ENCODE measurements around the gene PANK1.
"Not testable (repeated sequence)": the region's sequence is repeated elsewhere in the genome, so short reads cannot be mapped to it uniquely, and the experiment has no call there.

Gene PANK1

GRCh38 chr10:89566992-89567391 lies 78.0 kb downstream of the PANK1 start:
- DNase-seq (ENCODE audit: low read depth in 3 of 3): no peak

- DNase-seq (ENCODE audit: low read depth in 3 of 3): no peak
Observed at GRCh38 chr10:89566095-89566950, 78.7 kb downstream of the PANK1 start.

GRCh38 chr10:89565180-89565579 lies 79.9 kb downstream of the PANK1 start:
- DNase-seq (ENCODE audit: low read depth in 3 of 3): no peak

DNA sequence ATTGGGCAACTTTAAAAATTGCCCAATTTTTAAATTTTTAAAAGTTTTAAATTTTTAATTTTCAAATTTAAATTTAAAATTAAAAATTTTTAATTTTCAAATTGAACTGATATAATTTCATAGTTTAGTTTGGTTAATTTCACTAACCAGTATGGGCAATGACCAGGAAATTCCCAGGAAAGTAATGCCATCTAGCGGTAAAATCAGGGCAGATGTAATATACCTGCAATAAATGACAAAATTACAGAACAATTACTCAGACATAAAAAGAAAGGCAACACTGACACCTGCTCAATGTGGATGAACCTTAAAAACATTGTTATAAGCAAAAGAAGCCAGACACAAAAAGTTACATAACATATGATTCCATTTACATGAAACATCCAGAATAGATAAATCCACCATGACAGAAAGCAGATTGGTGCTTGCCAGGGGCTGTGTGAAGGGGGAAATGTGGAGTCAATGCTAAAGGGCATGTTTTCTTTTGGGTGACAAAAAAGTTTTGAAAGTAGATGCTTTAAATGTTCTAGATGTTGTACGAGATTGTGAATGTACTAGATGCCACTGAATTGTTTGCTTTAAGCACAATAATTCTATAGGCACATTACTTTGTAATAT lies 81.1 kb downstream of the PANK1 start:
- peak in 1 of 3 experiments; percentile 9 for DNase-seq (ENCODE audit: low read depth in 3 of 3)

GRCh38 chr10:89563311-89563710 lies 81.7 kb downstream of the PANK1 start:
- no peak for DNase-seq (ENCODE audit: low read depth in 3 of 3)

GRCh38 chr10:89556600-89556999 lies 88.4 kb downstream of the PANK1 start:
- no peak for DNase-seq (ENCODE audit: low read depth in 3 of 3)

DNA sequence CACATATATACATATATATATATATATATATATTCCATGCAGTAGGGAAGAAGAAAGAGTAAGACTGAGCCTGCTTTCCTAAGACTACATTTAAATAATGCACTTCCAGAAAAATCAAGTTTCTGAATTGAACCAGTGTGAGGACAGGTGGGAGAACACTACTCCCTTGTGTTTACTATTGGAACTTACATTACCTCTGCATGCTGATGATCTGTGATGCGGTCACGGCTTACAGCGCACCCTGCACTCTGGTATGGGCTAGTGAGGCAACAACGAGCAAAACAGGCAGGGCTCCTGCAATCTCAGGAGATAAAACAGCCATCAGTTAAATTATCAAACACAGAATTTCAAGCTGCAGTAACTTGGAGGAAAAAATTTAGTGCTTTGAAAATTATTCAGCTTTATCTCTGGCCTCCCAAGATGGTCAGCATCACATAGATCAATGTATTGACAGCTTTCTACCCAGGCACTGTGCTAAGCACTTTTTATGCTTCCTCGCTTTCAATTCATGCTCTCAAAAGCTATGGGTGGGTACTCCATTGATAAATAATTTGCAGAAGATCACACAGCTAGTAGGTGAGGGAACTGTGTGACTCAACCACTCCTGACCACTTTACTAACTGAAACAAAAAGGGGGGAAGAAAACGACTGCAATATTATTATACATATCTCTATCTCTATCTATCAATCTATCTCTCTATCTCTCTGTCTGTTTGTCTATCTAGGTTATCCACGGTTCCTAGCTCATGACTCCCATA lies 89.2 kb downstream of the PANK1 start:
- no peak for DNase-seq (ENCODE audit: low read depth in 3 of 3)

GRCh38 chr10:89554433-89554832 lies 90.6 kb downstream of the PANK1 start:
- no peak for DNase-seq (ENCODE audit: low read depth in 3 of 3)

GRCh38 chr10:89553064-89553734 lies 91.8 kb downstream of the PANK1 start:
- DNase-seq (ENCODE audit: low read depth in 3 of 3): no peak

- DNase-seq (ENCODE audit: low read depth in 3 of 3): no peak
Observed at GRCh38 chr10:89552213-89552612, 92.8 kb downstream of the PANK1 start.

DNA sequence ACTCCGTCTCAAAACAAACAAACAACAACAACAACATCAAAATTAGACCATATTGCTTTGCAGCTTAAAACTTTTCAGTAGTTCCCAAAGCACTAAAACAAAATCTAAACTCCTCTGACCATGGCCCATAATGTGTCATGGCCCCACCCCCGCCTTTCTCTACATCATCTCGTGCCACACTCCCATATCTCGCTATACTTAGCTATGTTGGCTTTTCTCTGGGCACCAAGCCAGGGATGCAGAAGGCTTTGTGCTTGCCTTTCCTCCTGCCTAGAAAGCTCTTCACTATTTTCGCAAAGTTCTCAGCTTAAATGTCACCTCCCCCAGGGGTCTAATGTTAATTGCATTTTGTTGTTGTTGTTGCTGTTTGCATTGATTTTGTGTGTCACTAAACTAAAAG lies 94.5 kb downstream of the PANK1 start:
- DNase-seq (ENCODE audit: low read depth in 3 of 3): no peak

DNA sequence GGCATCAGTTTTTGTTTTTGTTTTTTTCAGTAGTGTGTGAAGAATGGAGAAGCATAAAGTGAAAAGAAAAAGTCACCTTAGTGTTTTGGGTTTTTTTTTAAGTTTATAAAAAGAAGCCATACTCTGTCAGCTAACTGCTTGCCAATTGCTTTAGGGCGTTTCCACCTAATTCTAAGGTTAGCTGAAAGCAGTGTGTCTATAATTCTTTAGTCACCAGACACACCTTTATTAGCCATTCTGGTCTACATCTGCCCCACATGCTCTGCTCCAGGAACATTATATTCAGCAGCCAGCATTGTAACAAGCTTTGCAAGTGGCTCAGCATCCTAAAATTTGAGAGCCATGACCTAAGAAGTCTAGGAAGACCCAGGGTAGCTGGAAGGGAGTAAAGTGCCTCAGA lies 95.5 kb downstream of the PANK1 start:
- DNase-seq (ENCODE audit: low read depth in 3 of 3): no peak

DNA sequence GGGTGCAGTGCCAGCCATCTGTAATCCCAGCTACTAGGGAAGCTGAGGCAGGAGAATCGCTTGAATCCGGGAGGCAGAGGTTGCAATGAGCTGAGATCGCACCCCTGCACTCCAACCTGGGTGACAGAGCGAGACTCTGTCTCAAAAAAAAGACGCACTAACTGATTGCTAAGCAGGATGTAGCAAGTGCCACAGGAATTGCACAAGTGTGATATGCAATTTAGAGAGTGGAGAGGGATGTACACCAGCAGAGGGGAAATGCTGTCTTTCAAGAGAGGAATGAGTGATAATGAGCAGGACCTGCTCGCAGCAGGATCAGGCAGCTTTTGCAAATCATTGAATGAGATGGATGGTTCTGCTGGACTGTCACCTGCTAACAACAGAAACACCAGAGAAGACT lies 96.4 kb downstream of the PANK1 start:
- DNase-seq (ENCODE audit: low read depth in 3 of 3): no peak

DNA sequence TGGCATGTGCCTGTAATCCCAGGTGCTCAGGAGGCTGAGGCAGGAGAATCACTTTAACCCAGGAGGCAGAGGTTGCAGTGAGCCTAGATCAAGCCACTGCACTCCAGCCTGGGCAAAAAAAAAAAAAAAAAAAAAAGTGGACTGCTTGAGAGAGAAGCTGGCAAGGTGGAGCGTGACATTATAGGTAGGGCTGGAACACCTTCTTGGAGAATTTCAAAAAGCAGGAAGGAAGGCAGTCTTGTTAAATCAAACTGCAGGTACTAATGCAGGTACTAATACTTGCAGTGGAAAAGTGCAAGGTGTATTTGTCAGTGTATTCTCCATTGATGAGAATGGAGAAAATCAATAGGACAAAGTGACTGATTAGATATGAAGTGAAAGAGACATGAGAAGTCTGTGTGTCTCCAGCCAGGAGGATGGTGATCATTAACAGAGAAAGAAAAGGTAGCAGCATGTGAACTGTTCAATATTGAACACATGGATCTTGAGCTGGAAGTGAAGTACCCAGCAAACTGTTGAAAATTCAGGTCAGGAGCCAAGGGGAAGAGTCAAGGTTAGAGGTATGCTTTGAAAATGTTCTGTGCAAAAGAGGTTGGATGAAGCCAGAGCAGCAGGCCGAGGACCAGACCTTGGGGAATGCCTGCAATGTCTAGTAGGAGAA lies 97.1 kb downstream of the PANK1 start:
- DNase-seq (ENCODE audit: low read depth in 3 of 3): no peak

DNA sequence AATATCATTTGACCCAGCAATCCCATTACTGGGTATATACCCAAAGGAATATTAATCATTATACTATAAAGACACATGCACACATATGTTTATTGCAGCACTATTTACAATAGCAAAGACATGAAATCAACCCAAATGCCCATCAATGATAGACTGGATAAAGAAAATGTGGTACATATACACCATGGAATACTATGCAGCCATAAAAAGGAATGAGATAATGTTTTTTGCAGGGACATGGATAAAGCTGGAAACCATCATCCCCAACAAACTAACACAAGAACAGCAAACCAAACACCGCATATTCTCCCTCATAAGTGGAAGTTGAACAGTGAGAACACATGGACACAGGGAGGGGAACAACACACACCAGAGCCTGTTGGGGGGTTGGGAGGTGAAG lies 98.4 kb downstream of the PANK1 start:
- not testable (repeated sequence) for DNase-seq (ENCODE audit: low read depth in 3 of 3)

GRCh38 chr10:89543841-89544240 lies 101.2 kb downstream of the PANK1 start:
- no peak for DNase-seq (ENCODE audit: low read depth in 3 of 3)

- no peak for DNase-seq (ENCODE audit: low read depth in 3 of 3)
Observed at GRCh38 chr10:89540420-89540949, 104.6 kb downstream of the PANK1 start.

- DNase-seq (ENCODE audit: low read depth in 3 of 3): no peak
Observed at GRCh38 chr10:89537364-89537763, 107.7 kb downstream of the PANK1 start.

DNA sequence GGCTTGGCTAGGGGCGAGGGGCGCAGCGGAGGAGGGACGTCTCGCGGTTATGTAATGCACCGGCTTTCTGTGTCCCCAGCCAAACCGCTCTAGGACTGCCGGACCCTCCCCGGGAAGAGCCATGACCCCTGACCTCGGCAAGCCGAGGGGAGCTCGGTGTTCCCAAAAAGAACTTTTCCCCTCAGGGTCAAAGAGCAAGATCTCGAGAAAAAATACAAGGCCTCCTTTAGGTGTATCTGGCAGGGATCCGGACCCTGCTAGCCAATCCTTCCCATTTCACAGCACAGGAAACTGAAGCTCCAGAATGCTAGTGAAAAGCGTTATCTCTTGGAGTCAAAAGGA lies 109.1 kb downstream of the PANK1 start:
- DNase-seq (ENCODE audit: low read depth in 3 of 3): no peak

- DNase-seq (ENCODE audit: low read depth in 3 of 3): peak in 1 of 3 experiments; percentile 1
Observed at GRCh38 chr10:89535171-89536012, 109.7 kb downstream of the PANK1 start, which contains the start of gene SLC16A12. TSS of gene SLC16A12 (minus strand) at chr10:89535594. CDS start at chr10:89462578, 73,016 bp downstream.
